BJ (cell line): Measurements from ENCODE around the gene LIPH. TPM values are rescaled to one million over a fixed set of nuclear protein-coding genes. Genes with fewer than 3 reads are reported as not detected.
A peak's percentile ranks its signal among the peaks of the same experiment; 100 is the strongest.

Experiments used
- CTCF ChIA-PET: fragments of 350-600 bp; formaldehyde crosslinking; extraction: SDS; loops from one replicate; lab custom pipeline; 2021; ENCODE audit warnings: antibody characterized with exemption, inconsistent platforms; lab: Yijun Ruan, JAX
- POLR2A ChIA-PET: fragments of 300-600 bp; sonication (Branson Sonifier 250); formaldehyde crosslinking; extraction: SDS; loops from one replicate; lab custom pipeline; 2021; ENCODE audit warnings: antibody characterized with exemption; lab: Charles Lee
- DNase-seq: peaks from one replicate; pipeline ENCODE4 v3.0.0-alpha.2; 2011; ENCODE audit warnings: low read depth
- H3K27me3 ChIP-seq: 2 replicates; pipeline ENCODE4 v1.6.0; 2011; ENCODE audit warnings: low read length; ENCODE audit not compliant: control insufficient read depth, insufficient read depth
- H3K36me3 ChIP-seq: 2 replicates; pipeline ENCODE4 v1.5.1; 2011; ENCODE audit warnings: low read length; ENCODE audit not compliant: control insufficient read depth, insufficient read depth
- H3K4me3 ChIP-seq: 2 replicates; pipeline ENCODE4 v1.5.1; 2011; ENCODE audit warnings: low read depth, mild to moderate bottlenecking, control low read depth, low read length
- CTCF ChIP-seq: IDR thresholded peaks from 2 replicates; pipeline ENCODE4 v1.5.1; 2011; ENCODE audit warnings: low read depth, mild to moderate bottlenecking, control low read depth, inconsistent platforms, low read length, moderate library complexity; ENCODE audit not compliant: insufficient read depth
- polyA plus RNA-seq: library from polyadenylated mRNA; depleted of rRNA; stranded (reverse); fragments of >200 nt; gene quantifications from 2 replicates; pipeline ENCODE4 v1.2.3, GENCODE V29; 2011

LIPH gene
- polyA plus RNA-seq, 1 experiment = 0.17 TPM

GRCh38 chr3:185507883-185508282, 44.5 kb downstream of the LIPH start:
- TF ChIP-seq CTCF = no peak
- H3K27me3 ChIP-seq = peaks cover 3% of the 10 kb centered on the region
- CTCF ChIA-PET = interaction anchor here (0.6 kb wide), 1 partner anchor 67 kb away, joined by 3 read pairs; no protein-coding TSS in a partner anchor

DNA sequence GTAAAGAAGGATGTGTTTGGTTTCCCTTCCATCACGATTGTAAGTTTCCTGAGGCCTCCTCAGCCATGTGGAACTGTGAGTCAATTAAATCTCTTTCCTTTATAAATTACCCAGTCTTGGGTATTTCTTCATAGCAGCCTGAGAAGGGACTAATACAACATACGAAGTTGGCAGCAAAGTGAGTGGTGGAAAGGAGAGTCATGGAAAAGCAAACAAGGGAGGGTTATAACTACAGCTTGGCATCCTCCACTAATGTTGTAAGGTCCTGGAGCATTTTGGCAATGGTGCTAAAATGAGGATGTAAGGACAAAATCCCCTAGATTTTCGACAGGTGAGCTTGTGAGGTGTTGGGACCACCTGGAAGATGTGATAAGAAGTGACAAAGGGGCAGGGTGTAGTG, 47.8 kb downstream of the LIPH start:
- DNase-seq = no peak
- H3K27me3 ChIP-seq = peaks cover 3% of the 10 kb centered on the region
- TF ChIP-seq CTCF = no peak
- POLR2A ChIA-PET = no interaction called here
- no peak overlapping the region for H3K4me3 ChIP-seq
- H3K36me3 ChIP-seq = no peaks in the 10 kb centered on the region
- CTCF ChIA-PET = no interaction called here

More at GRCh38 chr3:185507883-185508282, 44.5 kb downstream of the LIPH start:
- no peak for DNase-seq
- POLR2A ChIA-PET = no interaction called here
- no peak overlapping the region for H3K4me3 ChIP-seq
- no peaks in the 10 kb centered on the region for H3K36me3 ChIP-seq

DNA sequence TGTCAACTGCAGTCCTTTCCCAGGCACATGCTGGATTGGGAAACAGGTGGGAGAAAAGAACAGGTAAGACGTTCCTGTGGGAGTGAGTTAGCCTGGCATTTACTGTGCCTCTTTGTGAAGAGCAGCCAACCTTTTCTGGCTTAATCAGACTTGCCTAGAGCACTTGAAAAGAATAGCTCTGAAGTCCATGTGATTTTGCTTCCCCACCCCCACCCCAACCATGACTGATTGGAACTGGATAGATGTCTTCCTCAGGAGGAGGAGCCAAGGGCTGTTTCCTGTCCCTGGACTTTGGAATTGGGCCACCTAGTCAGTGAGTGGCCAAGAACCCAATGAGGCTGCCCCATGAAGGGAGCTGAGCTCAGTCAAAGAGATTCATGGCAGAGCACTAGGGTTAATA, 48.9 kb downstream of the LIPH start:
- H3K27me3 ChIP-seq = peaks cover 3% of the 10 kb centered on the region
- no peak for DNase-seq
- POLR2A ChIA-PET = no interaction called here
- no peak overlapping the region for H3K4me3 ChIP-seq
- CTCF ChIA-PET = no interaction called here
- H3K36me3 ChIP-seq = no peaks in the 10 kb centered on the region
- TF ChIP-seq CTCF = no peak

GRCh38 chr3:185502987-185503386, 49.4 kb downstream of the LIPH start:
- ChIA-PET CTCF (no interaction called here), POLR2A (no interaction called here)
- H3K36me3 ChIP-seq = no peaks in the 10 kb centered on the region
- DNase-seq = no peak
- H3K27me3 ChIP-seq = peaks cover 3% of the 10 kb centered on the region
- no peak overlapping the region for H3K4me3 ChIP-seq
- TF ChIP-seq CTCF = no peak

DNA sequence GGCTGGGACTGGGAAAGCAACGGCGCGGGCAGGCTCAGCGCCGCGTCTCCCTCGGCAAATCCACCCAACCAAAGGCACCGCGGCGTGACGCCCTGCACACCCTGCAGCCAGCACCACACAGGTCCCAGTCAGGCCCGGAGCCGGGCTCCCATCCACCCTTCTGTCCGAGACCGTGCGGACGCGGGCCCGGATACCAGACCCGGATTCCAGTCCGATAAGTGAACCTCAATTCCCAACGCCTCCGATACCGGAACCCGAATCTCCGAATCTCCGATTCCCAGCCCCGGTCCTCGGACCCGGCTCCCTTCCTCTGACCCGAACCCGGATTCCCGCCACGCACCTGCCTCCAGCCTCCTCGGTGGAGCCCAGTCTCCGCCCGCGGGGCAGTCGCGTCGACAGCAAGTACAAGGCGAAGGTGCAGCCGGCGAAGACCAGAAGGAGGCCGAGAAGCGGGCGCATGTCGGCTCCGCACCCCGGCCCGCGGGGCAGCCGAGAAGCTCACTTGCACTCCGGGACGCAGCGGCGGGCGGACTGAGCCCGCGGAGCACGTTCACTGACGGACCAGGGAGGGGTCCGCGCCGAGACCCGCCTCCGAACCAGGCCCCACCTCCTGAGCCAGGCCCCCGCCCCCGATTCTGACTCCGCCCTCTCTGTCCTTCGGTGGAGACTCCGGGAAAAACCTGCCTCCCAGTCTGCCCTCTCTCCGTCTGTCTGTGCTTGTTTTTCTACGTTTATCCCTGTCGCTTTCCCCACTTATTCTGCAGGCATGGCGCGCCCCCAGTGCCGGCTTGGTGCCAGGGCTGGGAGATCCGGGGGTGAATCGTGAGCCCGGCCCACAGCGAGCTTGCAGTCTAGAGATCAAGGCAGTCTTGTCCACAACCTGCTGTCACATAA, 53.6 kb downstream of the LIPH start, which contains the start of gene TMEM41A:
Gene TMEM41A (minus strand): TSS at position 533 of the 894 bp plus-strand sequence. CDS start 74 bp downstream, at position 459.
- DNase-seq = peak; percentile 35
- Histone ChIP-seq H3K36me3 (peaks cover 9% of the 10 kb centered on the region), H3K4me3 (peak within 1 kb of the TSS; percentile 79), H3K27me3 (peaks cover 3% of the 10 kb centered on the region; the same call in 1 of the 2 replicates)
- no peak for TF ChIP-seq CTCF
- POLR2A ChIA-PET = no interaction called here
- CTCF ChIA-PET = interaction anchor here (1.0 to 1.1 kb wide), 2 partner anchors 11 to 60 kb away, joined by 3 to 4 read pairs; no protein-coding TSS in a partner anchor
